ENCODE data around the gene KCNE2. TPM values are rescaled to one million over a fixed set of nuclear protein-coding genes. Genes with fewer than 3 reads are reported as not detected.

Gene KCNE2
- 1 to 10 TPM in 1 of 3 donors, under 1 TPM in 2; 0.87 to 1.2 (median 0.88) TPM for polyA plus RNA-seq (ENCODE audit: insufficient read length in 3 of 3)

GRCh38 chr21:34363733-34364132, at the start of gene KCNE2:
Gene KCNE2, plus strand, starts transcription at chr21:34364006. Its CDS starts 6,473 bp downstream, at chr21:34370479.
- DNase-seq (ENCODE audit: low read depth in 3 of 3, low spot score in 2 of 3): no peak

GRCh38 chr21:34319585-34319984, 44.2 kb upstream of the KCNE2 start:
- DNase-seq (ENCODE audit: low read depth in 3 of 3, low spot score in 2 of 3): no peak

- DNase-seq (ENCODE audit: low read depth in 3 of 3, low spot score in 2 of 3): no peak
Measured at GRCh38 chr21:34320011-34320410, 43.8 kb upstream of the KCNE2 start.

- DNase-seq (ENCODE audit: low read depth in 3 of 3, low spot score in 2 of 3): no peak
Measured at GRCh38 chr21:34330055-34330454, 33.8 kb upstream of the KCNE2 start.

GRCh38 chr21:34331726-34332125, 32.1 kb upstream of the KCNE2 start:
- DNase-seq (ENCODE audit: low read depth in 3 of 3, low spot score in 2 of 3): no peak

GRCh38 chr21:34332347-34332746, 31.5 kb upstream of the KCNE2 start:
- no peak for DNase-seq (ENCODE audit: low read depth in 3 of 3, low spot score in 2 of 3)

- no peak for DNase-seq (ENCODE audit: low read depth in 3 of 3, low spot score in 2 of 3)
Measured at GRCh38 chr21:34333121-34333739, 30.6 kb upstream of the KCNE2 start.

- DNase-seq (ENCODE audit: low read depth in 3 of 3, low spot score in 2 of 3): no peak
Measured at GRCh38 chr21:34335316-34335715, 28.5 kb upstream of the KCNE2 start.

GRCh38 chr21:34336245-34336644, 27.6 kb upstream of the KCNE2 start:
- DNase-seq (ENCODE audit: low read depth in 3 of 3, low spot score in 2 of 3): no peak

GRCh38 chr21:34336756-34337391, 26.9 kb upstream of the KCNE2 start:
- DNase-seq (ENCODE audit: low read depth in 3 of 3, low spot score in 2 of 3): no peak

- no peak for DNase-seq (ENCODE audit: low read depth in 3 of 3, low spot score in 2 of 3)
Measured at GRCh38 chr21:34337741-34338140, 26.1 kb upstream of the KCNE2 start.

- no peak for DNase-seq (ENCODE audit: low read depth in 3 of 3, low spot score in 2 of 3)
Measured at GRCh38 chr21:34338226-34338625, 25.6 kb upstream of the KCNE2 start.

GRCh38 chr21:34340061-34340460, 23.7 kb upstream of the KCNE2 start:
- DNase-seq (ENCODE audit: low read depth in 3 of 3, low spot score in 2 of 3): no peak

- no peak for DNase-seq (ENCODE audit: low read depth in 3 of 3, low spot score in 2 of 3)
Measured at GRCh38 chr21:34342476-34342875, 21.3 kb upstream of the KCNE2 start.

- no peak for DNase-seq (ENCODE audit: low read depth in 3 of 3, low spot score in 2 of 3)
Measured at GRCh38 chr21:34343347-34343746, 20.5 kb upstream of the KCNE2 start.

GRCh38 chr21:34343838-34344381, 19.9 kb upstream of the KCNE2 start:
- no peak for DNase-seq (ENCODE audit: low read depth in 3 of 3, low spot score in 2 of 3)

- no peak for DNase-seq (ENCODE audit: low read depth in 3 of 3, low spot score in 2 of 3)
Measured at GRCh38 chr21:34344584-34344983, 19.2 kb upstream of the KCNE2 start.

GRCh38 chr21:34345091-34345871, 18.5 kb upstream of the KCNE2 start:
- peak in 1 of 3 donors; percentile 37 for DNase-seq (ENCODE audit: low read depth in 3 of 3, low spot score in 2 of 3)

GRCh38 chr21:34345892-34346291, 17.9 kb upstream of the KCNE2 start:
- no peak for DNase-seq (ENCODE audit: low read depth in 3 of 3, low spot score in 2 of 3)

- no peak for DNase-seq (ENCODE audit: low read depth in 3 of 3, low spot score in 2 of 3)
Measured at GRCh38 chr21:34348890-34349519, 14.8 kb upstream of the KCNE2 start.

GRCh38 chr21:34351786-34352241, 12.0 kb upstream of the KCNE2 start:
- DNase-seq (ENCODE audit: low read depth in 3 of 3, low spot score in 2 of 3): peak in 1 of 3 donors; percentile 29

All from right renal cortex interstitium (tissue), 3 donors.